ENCODE results near the gene NRG2. TPM values are rescaled to one million over a fixed set of nuclear protein-coding genes. Genes with fewer than 3 reads are reported as not detected.

NRG2 gene
- polyA plus RNA-seq, 1 experiment: not detected

GRCh38 chr5:139821806-139822552 is 221.1 kb downstream of the NRG2 start:
- Histone ChIP-seq H3K36me3 (ENCODE audit: control insufficient read depth, insufficient read depth, low read length) (no peaks in the 10 kb centered on the region), H3K4me3 (ENCODE audit: low read depth, low read length) (no peak overlapping the region), H3K27me3 (ENCODE audit: control insufficient read depth, insufficient read depth, low read length) (peaks cover 2% of the 10 kb centered on the region; the same call in 1 of the 2 replicates)
- no peak for DNase-seq (ENCODE audit: low read depth)
- no peak for TF ChIP-seq CTCF (IDR thresholded peaks at IDR 0.05; ENCODE audit: insufficient read depth, low read depth, low read length)
- ChIA-PET POLR2A (no interaction called here), CTCF (interaction anchor here (1.7 kb wide), 1 partner anchor 41 kb away, joined by 5 read pairs; no protein-coding TSS in a partner anchor)

- peaks cover 2% of the 10 kb centered on the region; the same call in 1 of the 2 replicates for H3K27me3 ChIP-seq (ENCODE audit: control insufficient read depth, insufficient read depth, low read length)
- ChIA-PET CTCF (no interaction called here), POLR2A (no interaction called here)
- no peaks in the 10 kb centered on the region for H3K36me3 ChIP-seq (ENCODE audit: control insufficient read depth, insufficient read depth, low read length)
- no peak overlapping the region for H3K4me3 ChIP-seq (ENCODE audit: low read depth, low read length)
- no peak for DNase-seq (ENCODE audit: low read depth)
- TF ChIP-seq CTCF (IDR thresholded peaks at IDR 0.05; ENCODE audit: insufficient read depth, low read depth, low read length): no peak
Observed at GRCh38 chr5:139820606-139821005, 222.5 kb downstream of the NRG2 start.

- no peak for TF ChIP-seq CTCF (IDR thresholded peaks at IDR 0.05; ENCODE audit: insufficient read depth, low read depth, low read length)
- Histone ChIP-seq H3K27me3 (ENCODE audit: control insufficient read depth, insufficient read depth, low read length) (peaks cover 2% of the 10 kb centered on the region; the same call in 1 of the 2 replicates), H3K36me3 (ENCODE audit: control insufficient read depth, insufficient read depth, low read length) (no peaks in the 10 kb centered on the region), H3K4me3 (ENCODE audit: low read depth, low read length) (no peak overlapping the region)
- no peak for DNase-seq (ENCODE audit: low read depth)
- POLR2A ChIA-PET: no interaction called here
- CTCF ChIA-PET: no interaction called here
Observed at GRCh38 chr5:139820130-139820529, 223.0 kb downstream of the NRG2 start.

GRCh38 chr5:139817970-139818369 is 225.1 kb downstream of the NRG2 start:
- CTCF ChIA-PET: no interaction called here

GRCh38 chr5:139817362-139817761 is 225.7 kb downstream of the NRG2 start:
- DNase-seq (ENCODE audit: low read depth): no peak
- POLR2A ChIA-PET: no interaction called here
- CTCF ChIA-PET: interaction anchor here (1.5 kb wide), 1 partner anchor 29 kb away, joined by 5 read pairs; no protein-coding TSS in a partner anchor
- Histone ChIP-seq H3K4me3 (ENCODE audit: low read depth, low read length) (no peak overlapping the region), H3K36me3 (ENCODE audit: control insufficient read depth, insufficient read depth, low read length) (no peaks in the 10 kb centered on the region), H3K27me3 (ENCODE audit: control insufficient read depth, insufficient read depth, low read length) (peaks cover 4% of the 10 kb centered on the region; the same call in 1 of the 2 replicates)
- TF ChIP-seq CTCF (IDR thresholded peaks at IDR 0.05; ENCODE audit: insufficient read depth, low read depth, low read length): no peak

More at GRCh38 chr5:139817970-139818369, 225.1 kb downstream of the NRG2 start:
- Histone ChIP-seq H3K36me3 (ENCODE audit: control insufficient read depth, insufficient read depth, low read length) (no peaks in the 10 kb centered on the region), H3K4me3 (ENCODE audit: low read depth, low read length) (no peak overlapping the region), H3K27me3 (ENCODE audit: control insufficient read depth, insufficient read depth, low read length) (peaks cover 4% of the 10 kb centered on the region; the same call in 1 of the 2 replicates)
- POLR2A ChIA-PET: no interaction called here
- TF ChIP-seq CTCF (IDR thresholded peaks at IDR 0.05; ENCODE audit: insufficient read depth, low read depth, low read length): no peak
- no peak for DNase-seq (ENCODE audit: low read depth)

Measured in BJ (cell line).